Cortex of kidney (tissue), 1 donor: ENCODE data around the gene CUL3.
"Not testable (repeated sequence)": the region's sequence is repeated elsewhere in the genome, so short reads cannot be mapped to it uniquely, and the experiment has no call there.

Source experiments
- DNase-seq: peaks from one replicate; lab custom pipeline; 2025; lab: John Stamatoyannopoulos, UW

CUL3 gene

DNA sequence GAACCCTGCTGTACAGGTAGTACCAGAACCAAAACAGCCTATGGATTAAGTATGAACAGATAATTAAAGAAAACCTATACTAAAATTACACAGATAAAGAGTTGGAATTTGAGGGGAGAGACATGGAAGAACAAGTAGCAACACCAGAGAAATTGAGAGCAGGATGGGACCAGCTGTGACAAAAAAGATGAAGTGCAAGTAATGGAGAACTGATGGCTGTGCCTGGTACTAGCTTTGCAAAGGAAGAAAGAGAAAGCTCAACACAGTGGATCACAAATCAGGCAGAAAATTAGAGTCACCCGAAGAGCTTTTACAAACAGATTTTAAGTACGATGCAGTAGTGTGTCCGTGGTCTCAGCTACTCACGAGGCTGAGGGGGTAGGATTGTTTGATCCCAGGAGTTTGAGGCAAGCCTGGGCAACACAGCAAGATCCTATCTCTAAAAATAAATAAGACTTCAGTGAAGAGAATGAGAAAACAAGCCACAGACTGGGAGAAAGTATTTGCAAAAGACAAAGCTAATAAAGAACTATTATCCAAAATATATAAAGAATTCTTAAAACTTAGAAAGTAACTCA lies 46.5 kb downstream of the CUL3 start:
- DNase-seq: no peak

DNA sequence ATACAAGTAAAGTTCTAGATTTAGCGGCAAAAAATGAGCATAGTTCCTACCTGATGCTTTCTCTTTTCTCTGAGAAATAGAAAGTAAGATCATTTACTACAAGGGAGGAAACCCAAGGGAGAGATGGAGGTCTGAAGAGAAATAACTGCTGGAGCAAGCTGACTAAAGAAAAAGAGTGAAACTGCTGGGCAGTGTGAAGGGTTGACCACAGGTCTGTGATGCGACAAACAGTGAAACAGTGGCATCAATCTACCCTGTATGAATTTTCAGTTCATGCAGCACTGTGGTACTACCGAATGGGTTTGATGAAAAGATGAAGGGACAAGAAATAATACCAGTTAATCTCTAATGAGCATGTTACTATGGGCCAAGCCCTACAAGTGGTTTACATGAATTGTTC lies 52.2 kb downstream of the CUL3 start:
- DNase-seq: no peak

DNA sequence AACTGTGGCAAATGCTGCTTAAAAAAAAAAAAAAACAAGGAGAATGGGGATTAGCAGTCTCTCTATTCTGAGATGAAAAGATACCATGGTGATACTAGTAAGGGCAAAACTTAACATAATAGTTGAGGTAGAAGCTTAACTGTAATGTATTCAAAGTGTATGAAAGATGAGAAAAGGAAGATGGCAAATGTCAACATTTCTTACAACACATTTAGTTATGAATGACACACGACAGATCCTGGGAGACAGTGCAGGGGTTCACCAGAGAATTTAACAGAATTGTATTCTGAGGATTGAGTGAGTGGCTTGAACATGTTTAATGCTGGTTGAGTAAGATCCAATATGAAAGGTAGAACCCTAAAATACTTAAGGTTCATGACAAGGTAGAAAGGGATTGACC lies 52.7 kb downstream of the CUL3 start:
- DNase-seq: no peak

GRCh38 chr2:224528171-224528570 lies 57.0 kb downstream of the CUL3 start:
- DNase-seq: no peak

- DNase-seq: no peak
Measured at GRCh38 chr2:224525774-224526173, 59.4 kb downstream of the CUL3 start.

DNA sequence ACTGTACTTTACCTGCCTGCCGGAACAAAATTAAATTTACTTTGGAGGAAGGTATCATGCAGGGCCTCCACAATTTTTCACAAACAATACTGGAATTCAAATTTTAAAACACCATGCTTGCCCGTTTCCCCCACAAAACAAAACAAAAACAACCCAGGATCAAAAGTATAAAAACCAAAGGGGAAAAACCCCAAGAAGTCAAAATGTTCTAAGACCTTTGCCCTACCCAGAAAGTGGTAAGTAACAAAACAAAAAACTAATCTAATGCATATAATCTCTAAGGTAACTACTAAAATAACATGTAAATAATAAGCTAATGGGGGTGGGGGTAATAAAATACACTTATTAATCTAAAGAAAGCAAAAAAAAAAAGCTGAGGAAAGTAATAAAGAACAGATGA lies 60.5 kb downstream of the CUL3 start:
- DNase-seq: no peak

DNA sequence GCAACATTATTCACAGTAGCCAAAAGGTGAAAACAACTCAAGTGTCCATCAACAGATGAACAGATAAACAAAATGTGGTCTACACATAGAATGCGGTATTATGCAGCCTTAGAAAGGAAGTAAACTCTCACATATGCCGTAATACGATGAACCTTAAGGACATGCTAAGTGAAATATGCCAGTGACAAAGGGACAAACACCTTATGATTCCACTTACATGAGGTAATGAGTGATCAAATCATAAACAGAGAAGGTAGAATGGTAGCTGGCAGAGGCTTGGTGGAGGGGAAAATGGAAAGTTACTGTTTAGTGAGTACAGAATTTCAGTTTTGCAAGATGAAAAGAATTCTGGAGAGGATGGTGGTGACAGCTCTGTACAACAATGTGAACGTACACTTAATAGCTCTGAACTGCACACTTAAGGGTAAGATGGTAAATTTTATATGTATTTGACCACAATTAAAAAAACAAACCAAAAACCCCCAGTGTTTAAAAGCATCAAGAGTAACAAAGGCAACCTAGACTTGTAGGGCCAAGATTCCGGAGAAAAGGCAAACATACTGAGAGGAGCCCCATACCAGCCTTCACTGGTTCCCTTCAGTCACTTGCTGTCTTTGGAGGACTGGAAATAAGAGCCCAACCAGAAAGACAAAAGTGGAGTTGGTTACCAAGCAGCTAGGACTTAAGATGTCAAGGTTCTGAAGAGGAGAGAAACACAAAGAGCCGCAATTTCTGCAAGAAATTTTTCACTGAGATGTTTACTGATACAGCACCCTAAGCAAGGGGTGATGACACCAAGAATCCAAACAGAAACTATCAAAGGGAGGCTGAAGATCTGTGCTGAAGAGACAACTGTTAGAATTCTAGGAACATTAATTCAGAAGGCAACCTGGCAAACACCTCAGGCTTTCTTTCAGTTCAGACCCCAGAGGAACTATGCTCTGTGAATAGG lies 61.3 kb downstream of the CUL3 start:
- DNase-seq: no peak

DNA sequence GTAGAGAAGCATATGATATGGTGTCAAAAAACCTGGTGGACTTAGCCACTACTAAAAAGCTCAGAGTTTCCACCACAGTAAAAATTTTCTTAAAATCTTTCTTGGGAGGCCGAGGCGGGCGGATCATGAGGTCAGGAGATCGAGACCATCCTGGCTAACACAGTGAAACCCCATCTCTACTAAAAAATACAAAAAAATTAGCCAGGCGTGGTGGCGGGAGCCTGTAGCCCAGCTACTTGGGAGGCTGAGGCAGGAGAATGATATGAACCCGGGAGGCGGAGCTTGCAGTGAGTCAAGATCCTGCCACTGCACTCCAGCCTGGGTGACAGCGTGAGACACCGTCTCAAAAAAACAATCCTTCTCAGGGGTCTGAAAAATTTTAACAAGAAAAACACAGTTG lies 62.7 kb downstream of the CUL3 start:
- DNase-seq: not testable (repeated sequence)

GRCh38 chr2:224520064-224520463 lies 65.1 kb downstream of the CUL3 start:
- no peak for DNase-seq

DNA sequence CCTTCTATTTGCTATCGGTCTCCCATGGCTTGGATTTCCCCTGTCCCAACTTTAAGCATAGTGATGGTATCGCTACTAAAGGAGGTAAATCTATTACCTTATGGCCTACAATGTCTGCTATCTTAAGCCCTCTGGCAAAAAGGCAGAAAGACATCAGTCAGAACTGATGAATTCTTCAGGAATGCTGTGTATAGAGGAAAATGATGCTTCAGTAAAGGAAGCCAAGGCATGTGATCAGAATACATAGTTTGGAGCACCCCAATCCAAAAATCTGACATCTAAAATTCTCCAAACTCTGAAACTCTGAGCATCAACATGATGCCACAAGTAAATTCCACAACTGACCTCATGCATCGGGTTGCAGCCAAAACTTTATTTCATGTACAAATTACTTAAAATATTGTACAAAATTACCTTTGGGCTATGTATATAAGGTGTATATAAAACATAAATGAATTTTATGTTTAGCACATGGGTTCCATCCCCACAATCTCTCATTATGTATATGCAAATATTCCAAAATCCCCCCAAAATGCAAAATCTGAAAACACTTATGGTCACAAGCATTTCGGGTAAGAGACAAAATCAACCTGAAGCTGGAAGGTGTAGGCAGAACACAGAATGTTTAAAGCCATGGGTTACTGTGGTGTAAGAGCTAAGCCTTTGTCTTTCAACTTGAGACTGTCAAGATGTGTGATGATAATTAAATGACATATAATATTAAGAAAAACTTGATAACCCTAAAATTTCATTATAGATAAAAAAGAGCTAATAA lies 66.2 kb downstream of the CUL3 start:
- no peak for DNase-seq

DNA sequence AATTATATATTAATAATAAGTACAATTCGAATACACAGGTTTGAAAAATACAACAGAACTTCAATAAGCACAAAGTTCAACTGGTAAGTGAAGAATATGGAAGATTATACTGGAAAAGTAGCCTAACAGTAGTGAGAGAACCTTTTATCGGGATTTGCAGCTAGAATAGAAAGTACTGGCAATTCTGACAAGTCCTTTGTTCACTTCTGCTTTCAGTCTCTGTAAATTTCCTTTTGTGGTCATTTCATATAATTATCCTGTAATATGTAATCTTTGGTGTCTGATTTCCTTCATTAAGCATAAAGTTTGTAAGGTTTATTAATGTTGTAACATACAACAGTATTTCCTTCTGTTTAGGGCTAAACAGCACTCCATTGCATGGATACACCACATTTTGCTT lies 67.2 kb downstream of the CUL3 start:
- no peak for DNase-seq

DNA sequence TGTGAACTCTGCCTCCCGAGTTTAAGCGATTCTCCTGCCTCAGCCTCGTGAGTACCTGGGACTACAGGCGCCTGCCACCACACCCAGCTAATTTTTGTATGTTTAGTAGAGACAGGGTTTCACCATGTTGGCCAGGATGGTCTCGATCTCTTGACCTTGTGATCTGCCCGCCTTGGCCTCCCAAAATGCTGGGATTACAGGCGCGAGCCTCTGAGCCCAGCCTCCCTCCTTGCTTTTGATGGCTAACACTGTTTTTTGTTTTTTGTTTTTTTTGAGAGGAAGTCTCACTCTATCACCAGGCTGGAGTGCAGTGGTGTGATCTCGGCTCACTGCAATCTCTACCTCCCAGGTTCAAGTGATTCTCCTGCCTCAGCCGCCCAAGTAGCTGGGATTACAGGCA lies 68.8 kb downstream of the CUL3 start:
- not testable (repeated sequence) for DNase-seq

DNA sequence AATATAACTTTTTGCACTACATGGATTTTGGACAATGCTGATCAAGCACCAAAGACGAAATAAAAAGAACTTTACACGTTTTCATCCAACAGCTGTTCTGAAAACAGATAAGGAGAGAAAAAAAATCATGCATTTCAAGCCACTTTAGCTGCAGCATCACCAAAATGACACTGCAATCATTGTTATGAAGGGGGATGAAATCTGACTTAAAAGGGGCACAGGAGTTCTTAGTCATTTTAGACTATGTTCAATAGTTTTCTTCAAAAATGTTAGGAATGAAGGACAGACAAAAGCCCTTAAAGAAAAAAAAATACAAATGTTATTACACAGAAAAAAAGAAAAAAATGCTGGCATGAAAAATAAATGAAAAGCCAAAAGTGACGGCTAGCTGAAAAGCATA lies 71.2 kb downstream of the CUL3 start:
- DNase-seq: no peak

DNA sequence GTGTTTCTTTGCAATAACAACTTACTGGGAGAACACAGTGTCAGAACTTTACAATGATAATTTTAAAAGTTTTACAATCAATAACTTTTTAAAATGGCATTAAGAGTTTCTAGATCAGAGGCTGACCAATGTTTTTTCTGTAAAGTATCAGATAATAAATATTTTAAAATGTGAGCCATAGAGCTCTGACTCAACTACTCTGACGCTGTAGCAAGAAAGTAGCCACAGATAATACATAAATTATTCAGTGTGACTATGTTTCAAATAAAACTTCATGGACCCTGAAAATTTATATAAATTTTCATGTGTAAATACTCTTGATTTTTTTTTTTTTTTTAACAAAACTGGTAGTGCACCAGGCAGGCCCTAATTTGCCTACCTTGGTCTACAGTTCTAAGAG lies 77.4 kb downstream of the CUL3 start:
- no peak for DNase-seq

GRCh38 chr2:224506494-224506893 lies 78.7 kb downstream of the CUL3 start:
- no peak for DNase-seq

DNA sequence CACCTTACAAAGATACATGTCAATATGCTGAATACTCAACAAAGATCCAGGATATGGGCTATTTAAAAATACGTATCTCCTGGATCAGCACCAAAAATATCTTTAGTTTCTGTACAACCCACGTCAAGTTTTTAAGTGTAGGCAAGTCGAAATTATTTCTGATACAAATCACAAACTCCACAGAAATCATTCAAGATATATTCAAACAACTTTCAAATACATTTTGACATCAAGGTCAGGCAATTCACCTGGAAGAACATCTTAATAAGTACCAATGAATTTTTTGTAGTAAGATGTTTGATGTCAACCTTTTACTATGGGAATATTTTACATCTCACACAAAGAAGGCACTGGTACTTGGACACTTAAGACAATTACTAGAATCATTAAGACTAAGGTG lies 86.2 kb downstream of the CUL3 start:
- no peak for DNase-seq

DNA sequence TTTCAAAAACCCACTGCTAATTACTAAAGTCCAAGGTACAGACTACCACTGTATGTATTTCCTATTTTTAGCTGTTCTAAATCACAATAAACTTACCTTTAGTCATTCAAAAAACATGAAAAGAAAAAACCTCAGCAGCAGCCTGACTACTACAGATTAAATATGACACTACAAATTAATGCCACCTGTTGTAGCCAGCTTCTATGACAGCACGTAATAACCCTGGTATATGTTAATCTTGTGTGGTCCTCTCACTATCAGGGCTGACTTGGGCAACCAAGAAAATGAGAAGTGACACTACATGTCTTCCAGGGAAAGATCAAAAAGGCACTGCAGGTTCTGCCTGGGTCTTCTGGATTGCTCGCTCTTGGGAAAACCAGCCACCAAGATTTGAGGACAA lies 92.6 kb downstream of the CUL3 start:
- DNase-seq: no peak

DNA sequence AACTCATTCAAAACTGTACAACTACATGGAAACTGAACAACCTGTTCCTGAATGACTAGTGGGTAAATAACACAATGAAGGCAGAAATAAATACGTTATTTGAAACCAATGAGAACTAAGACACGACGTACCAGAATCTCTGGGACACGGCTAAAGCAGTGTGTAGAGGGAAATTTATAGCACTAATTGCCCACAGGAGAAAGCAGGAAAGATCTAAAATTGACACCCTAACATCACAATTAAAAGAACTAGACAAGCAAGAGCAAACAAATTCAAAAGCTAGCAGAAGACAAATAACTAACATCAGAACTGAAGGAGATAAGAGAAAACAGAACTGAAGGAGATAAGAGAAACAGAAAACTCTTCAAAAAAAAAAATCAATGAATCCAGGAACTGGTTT lies 97.2 kb downstream of the CUL3 start:
- not testable (repeated sequence) for DNase-seq

GRCh38 chr2:224485081-224486014 lies 99.8 kb downstream of the CUL3 start:
- not testable (repeated sequence) for DNase-seq

GRCh38 chr2:224479826-224480225 lies 105.3 kb downstream of the CUL3 start:
- DNase-seq: no peak

DNA sequence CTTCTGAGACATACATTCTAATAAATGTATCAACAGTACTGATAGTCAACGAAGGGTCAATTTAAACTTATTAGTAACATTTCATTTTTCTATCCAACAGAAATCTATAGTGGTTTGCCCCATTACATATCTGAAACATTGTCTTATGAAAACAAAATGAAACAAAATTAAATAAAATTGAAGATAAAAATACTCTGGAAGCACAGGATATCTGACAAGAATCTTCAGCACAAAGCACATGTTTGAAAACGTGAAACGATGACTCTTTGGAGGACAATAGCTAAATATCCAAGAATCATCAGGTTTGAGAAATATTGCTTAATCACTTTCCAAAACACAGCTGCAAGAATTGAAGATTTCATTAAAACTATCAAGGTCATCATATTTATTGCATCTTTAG lies 112.3 kb downstream of the CUL3 start:
- DNase-seq: no peak

DNA sequence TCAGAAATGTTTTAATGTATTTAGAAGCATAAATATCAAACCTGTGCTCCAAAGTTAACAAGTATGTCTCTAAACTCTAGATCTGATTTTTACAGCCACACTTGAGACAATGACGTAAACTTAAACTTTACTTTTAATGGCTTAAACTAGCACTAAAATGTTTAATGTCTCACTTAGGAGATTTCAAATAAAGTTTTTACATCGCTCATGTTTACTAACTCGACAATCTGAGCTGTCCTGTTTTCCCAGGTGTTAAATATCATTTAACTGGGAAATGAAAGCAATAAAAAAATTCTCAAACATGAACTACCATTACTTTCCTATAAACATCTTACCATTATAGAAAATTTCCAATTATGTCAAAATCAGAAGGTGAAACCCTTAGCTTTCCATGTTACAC lies 113.0 kb downstream of the CUL3 start:
- no peak for DNase-seq
